GM19238 (cell line): ENCODE measurements around the gene WSCD2.

ENCODE experiments used
- DNase-seq: peaks from one replicate; pipeline ENCODE4 v3.0.0; 2011; ENCODE audit warnings: low spot score; ENCODE audit not compliant: insufficient read length

WSCD2 gene

DNA sequence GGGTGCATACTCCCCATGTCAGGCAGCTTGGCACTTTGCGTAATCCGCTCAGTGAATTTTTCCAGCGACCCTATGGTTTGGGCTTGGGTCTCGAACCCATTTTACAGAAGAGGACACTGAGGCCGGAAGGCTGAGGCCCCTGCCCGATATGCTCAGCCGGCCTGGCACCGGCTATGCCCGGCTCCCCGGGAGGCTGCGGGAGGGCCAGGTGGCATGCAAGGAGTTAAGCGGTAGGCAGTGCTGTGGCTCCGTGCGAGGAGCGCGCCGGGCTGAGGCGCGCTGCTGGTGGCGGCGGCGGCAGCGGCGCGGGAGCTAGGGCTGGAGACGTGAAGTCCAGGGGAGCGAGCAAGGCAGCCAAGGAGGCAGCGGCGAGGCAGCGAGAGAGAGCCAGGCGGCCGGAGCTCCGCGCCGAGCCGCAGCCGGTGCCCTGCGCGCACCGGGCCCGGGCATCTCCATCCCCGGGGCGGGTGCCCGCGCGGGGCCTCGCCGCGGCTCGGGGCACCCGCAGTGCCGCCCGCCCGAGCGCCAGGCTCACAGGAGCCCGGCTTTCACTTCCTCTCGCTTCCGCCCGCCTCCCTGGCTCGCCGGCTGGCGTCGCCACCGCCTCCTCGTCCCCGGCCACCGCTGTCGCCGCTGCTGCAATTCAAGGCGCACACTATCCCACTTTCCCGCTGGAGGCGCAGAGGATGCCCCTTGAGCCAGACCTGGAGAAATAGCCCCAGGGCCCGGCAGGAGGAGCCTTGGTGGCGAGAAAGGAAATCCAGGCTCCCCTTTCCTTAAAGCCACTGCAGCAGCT is at the start of gene WSCD2:
Gene WSCD2, plus strand, starts transcription at position 272 of the 796 bp plus-strand sequence. CDS start 66,545 bp downstream, outside the sequence.
- DNase-seq, result no peak

DNA sequence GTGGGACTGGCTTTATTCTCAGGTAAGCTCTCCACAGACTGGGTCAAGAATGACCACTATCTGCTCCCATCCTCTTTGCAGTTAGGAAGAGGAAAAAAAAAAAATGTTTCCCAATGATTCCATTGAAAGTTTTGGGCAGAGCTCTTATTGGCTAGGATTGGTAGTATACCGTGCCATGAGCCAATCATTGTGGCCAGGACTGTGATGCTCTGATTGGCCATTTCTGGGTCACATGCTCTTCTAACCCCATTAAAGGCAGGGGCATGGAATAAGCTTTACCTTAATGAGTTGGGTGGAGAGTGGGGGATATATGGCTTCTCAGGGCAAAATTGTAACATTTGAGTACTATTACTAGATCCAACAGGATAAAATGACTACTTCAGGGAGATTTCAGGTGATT is 49.4 kb upstream of the WSCD2 start:
- no peak for DNase-seq

DNA sequence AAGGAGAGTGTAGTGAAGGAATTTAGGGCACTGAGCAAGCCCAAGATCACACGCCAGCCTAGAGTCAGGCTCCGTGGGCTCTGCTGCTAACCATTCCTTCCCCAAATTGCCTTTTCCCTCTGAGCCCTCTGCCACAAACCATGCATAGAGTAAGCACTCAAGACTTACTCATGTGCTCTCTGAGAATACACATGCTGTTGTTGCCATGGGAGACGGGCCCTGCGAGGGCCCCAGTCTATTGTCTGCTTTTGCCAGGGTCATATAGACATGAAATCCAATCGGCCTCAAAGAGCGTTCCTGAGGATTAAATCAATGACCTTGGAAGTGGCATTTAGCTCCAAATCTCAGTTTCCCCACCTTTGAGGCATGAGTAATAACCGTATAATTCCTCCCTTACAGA is 48.7 kb upstream of the WSCD2 start:
- no peak for DNase-seq

DNA sequence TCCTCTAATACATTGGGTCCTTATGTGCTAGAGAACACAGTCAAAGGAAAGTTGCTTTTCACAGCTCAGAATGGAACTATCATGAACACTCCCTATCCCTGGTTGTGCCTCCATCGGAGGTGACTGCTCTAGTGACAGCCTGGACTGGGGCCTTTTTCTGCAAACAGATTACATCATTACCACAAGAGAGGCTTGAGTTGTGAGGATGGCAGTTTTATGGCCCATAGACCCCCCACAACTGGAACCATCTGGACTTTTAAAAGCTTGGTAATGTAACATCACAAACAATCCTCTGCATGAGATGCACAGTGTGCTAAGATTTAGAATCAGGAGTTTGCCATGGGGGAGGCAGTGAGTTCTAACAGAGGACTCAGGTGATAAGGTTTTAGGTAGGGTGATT is 46.6 kb upstream of the WSCD2 start:
- DNase-seq, result no peak

DNA sequence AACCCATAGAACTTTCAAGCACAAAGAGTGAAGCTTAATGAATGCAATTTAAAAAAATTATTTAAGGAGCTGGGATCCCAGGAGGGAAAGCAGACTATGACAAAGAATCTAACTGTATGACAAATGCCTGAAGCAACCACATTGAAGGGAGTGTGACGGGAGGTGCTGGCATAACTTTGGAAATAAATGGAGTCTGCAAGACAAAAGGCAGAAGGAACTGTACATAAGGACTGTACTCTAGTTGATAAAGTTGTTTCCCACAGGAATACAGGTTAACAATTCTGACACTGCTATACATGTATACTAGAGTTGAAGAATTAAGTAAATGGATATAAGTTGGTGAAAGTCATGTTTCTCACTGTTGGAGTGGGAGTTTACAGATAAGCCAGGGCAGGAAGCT is 41.2 kb upstream of the WSCD2 start:
- DNase-seq, result no peak

DNA sequence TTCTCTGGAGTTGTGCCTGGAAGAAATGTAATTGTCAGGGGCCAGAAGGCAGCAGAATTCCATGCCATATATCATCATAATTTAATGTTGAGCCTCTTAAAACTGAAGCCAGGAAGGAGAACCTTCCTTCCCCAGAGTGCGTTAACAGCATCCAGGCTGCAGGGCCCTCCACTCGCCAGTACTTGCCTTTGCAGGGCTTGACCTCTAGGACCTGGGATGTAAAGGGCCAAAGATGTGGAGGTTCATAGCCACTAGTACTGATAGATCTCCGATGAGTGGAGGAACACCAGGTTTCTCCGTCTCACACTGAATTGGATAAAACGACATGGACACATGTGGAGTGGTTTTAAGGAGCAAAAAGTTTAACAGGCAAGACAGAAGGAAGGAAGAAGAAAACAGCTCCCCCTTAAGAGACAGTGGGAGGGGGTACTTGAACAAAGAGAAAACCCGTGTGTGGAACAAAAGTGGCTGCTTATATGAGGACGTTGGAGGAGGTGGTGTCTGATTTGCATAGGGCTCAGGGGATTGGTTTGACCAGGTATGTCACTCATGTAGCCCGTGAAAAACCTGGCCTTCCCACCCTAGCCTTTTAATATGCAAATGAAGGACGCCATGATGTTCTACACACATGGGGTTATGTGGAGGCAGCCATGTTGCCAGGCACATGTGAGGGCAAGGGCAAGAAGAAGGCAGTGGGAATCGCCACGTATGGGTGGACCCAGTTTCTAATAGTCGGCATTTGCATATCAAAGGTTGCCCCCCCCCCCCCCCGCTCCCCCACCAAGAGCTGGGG is 38.8 kb upstream of the WSCD2 start:
- no peak for DNase-seq

DNA sequence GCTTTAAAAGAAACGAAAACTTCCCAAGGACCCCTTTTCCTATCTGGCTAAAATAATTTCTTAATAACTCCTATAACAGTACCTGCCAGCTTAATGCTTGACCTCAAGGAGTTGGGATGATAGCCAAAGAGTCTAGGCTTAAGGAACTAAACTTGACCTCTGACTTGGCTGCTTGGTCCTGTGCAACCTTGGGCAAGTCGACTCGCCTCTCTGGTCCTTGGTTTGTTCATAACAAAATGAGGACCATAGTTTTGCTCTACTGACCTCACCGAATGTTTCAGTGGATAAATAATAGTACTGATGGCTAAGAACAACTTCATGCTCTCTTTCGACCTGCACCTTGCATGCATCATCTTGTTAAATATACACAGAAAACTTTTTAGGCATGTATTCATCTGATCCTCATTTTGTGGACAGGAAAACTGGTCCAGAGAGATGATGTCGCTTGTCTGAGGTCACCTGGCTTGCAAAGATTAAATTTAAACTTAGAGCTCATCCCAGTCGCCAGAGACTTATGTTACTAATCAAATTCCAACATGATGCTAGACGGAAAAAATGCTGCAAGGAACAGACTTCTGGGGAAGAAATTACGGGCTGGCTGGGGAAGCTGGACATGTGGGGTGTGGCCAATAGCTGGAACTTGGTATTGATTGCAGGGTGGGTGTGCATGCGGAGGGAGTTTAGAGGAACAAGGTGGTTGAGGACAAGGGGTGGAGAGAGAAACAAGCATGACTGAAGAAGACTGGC is 38.0 kb upstream of the WSCD2 start:
- no peak for DNase-seq

DNA sequence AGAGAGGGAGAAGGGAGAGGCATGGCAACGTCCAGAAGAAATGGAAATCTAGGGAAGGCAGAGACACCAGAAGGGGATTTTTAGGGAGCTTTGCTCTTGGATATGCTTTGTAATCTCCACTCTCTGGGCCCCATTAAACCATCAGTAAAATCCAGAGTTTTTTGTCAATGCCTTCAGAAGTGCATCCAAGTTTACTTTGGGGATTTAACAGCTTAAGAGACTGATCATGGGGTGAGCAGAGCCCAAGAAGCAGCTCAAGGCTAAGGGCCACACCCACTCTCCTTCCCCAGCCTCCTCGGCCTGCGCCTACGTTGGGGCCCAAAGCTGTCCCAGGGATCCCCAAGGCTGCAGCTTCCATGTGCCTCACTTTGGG is 37.4 kb upstream of the WSCD2 start:
- no peak for DNase-seq

DNA sequence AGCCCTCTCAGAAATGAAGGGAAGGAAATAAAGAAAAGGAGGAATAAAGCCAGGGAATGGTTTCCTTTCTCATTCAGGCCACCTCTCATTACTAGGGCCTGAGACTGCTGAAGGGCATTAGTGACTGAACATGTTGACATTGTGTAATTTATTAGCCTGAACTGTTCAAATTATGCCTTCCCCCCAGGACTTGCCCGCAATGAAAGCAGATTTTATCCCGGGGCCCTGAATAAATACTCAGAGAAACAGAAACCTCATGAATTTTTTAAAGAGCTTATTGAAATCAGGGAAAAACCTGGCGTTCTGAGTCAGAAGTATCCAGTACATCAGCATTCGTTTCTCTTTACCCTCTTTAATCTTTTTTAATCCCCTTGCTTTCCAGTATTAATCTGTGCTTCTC is 35.9 kb upstream of the WSCD2 start:
- DNase-seq, result no peak

DNA sequence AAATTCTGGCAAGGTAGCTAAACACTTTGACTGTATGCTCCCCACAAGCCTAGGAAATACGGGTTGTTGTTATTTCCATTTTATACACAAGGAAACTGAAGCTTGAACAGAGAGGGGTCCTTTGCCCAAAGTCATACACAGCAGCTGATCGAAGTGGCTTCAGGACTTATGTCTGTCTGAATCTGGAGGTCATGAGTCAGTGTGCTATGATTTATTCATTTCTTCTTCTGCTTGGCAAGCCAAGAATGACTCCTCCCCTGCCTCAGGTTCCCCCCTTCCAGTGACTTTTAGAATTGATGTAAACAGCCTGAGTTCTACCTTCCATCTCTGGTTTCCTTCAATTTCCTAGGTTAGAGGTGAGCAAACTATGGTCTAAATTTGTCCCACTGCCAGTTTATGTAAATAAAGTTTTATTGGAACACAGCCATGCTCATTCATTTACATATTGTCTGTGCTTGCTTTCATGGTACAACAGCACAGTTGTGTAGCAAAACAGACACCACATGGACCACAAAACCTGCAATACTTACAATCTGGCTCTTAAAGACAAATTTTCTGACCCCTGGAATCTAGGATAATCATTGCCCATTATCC is 34.9 kb upstream of the WSCD2 start:
- no peak for DNase-seq

DNA sequence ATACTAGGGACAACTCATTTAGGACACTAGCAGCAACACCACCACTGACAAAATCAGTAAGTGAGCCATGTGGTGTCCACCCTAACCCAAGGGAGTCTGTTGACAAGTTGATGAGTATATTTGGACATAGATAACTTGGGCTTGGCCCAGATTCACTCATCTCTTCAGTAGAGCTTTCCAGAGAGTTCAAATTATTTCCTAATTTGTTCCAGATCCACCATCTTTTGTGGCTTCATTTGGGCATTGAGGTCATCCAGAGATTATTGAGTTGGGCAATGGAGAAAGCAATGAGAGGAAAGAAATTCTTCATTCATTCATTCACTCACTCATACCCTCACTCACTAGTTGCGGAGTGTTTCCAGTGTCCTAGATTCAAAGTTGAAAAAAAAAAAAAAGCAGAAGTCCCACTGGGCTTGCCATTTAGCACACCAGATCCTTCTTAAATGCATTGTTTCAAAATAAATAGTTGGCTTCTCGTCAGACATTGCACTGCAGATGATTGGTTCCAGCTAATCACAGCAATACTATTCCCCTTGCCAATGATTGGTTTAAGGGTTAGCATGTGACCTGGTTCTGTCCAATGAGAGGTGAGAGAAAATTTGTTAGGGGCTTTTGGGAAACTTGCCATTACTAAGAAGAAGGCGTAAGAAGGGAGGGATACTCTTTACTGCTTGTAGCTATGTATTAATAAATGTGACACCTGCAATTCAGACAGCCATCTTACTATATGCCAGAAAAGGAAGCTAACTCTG is 31.8 kb upstream of the WSCD2 start:
- DNase-seq, result no peak

DNA sequence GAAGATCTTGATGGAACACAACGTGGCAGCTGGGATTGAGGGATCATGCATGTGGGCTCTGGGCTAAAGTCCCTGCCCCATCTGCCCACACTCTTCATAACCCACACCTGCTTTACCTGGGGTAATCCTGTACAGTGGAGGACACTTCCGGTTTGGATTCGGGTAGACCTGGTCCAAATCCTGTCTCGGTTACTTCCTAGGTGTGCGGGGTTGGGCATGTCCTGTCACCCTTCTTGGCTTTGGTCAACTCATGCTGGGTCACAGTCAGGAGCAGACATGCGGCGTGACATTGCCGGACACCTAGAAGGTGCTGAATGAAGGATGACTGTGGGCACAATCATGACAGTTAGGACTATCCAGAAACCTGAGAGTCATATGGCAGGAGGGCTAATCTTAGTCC is 30.7 kb upstream of the WSCD2 start:
- DNase-seq, result no peak

DNA sequence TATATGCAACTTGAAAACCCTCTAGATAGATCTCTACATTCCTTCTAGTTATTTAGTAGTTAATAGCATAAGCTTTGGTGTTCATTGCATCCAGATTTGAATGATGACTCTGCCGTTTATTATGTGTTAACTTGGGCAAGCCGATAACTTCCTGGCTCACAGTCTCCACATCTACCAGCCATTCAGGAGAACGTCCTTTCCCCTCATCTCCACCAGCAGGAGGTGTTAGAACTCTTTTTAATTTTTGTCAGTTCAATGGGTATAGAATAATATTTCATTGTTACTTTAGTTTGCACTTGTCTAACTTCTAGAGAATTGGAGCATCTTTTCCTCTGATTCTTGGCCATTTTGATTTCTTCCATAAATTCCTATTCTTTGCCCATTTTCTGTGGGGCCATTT is 30.0 kb upstream of the WSCD2 start:
- DNase-seq, result no peak

DNA sequence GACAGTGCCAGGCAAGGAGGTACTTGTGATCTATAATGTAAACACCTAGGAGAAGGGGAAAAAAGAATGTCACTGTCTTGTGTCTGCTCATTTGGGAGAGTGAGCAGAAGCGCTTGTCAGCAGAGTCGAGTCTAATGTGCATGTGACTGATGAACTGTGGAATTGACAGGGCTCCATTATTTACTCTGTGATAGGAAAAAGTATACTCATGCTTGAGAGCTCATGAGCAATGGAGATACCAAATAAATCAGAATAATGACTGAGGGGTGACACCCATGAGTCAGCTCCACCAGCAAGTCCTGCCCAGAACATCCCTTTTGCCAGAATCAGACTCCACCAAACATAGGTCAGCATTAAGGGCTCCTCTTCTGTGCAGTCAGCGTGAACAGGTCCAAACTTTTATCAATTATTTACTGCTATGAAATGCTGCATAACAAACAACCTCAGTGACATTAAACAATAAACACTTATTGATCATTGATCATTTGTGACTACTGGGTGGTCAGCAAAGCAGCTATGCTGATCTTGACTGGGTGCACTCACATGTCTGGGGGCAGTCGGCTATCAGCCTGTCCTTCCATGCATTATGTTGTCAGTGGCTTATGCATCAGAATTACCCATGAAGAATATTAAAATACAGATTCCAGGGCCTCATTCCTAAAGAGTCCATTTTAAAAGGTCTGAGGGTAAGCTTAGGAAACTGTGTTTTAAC is 29.2 kb upstream of the WSCD2 start:
- no peak for DNase-seq

DNA sequence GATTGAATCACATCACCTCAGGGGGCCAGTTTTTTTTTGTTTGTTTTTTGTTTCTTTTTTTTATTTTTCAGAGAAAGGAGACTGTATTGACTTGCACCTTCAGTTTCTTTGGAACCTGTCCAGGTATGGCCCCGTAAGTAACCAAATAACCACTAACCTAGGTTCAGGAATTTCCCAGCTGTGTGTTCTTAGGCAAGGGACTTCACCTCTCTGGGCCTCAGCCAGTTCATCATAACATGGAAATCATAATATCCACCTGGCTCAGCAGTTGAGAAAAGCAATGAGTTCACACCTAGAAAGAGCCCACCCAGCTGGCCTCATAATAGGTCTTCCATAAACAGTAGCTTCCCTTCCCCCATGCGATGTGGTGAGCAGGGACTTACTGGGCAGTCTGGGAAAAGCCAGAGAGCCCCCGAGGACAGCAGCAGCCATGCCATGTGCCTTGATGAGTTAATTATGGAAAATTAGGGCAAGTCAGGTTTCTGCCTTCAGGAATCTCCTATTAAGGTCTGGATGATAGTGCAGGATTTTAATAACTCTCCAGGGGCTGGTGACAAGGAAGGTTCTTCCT is 27.4 kb upstream of the WSCD2 start:
- DNase-seq, result no peak

DNA sequence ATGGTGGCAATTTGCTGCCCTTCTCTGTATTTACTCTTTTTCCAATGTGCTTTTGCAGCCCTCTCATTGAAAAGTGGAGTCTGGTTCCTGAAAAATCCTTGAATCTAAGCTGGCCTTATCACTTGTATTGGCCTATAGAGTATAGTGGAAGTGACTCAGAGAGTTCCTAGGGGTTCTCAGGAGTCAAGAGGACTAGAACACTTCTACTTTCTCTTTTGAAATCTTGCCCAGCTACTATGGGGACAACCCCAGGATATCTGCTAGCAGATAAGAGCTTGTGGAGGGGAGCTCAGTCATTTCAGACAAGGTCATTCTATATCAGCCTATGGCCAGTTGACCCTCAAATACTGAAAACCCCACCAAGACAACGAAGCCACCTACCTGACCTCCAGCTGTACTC is 26.7 kb upstream of the WSCD2 start:
- DNase-seq, result no peak

DNA sequence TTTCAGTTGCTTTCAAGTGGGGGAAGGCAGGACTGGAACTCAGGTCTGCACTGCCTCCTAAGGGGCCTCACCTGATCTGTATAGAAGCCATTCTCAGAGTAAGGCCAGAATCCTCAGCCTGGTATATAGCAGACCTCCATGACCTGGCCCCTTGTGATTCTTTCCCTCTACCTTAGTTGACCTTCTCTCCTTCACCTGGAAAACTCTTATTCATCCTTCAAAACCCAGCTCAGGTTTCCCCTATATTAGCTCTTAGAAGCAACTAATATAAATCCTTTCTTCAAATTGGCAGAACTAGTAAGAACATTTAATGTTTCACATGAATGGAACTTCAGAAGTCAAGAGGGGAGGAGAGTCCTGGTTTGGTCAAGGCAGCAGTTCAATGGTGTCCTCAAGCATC is 26.0 kb upstream of the WSCD2 start:
- DNase-seq, result no peak

DNA sequence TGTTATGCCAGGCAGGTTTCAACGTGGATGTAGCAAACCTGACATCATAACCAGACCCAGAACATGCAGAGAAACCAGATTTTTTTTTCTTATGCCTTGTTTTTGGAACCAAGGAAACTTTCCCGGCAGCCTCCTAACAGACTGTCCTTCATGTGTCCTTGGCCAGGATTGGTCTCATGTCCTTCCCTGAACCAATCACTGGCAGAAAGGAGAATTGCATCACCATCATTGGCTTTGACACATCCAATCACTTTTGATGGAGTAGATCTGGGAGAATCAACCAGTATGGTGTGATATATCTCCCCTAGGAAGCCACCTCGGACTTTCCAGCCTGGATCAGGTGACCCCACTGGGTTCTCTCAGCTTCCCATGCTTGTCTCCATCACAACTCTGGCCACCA is 25.6 kb upstream of the WSCD2 start:
- no peak for DNase-seq

DNA sequence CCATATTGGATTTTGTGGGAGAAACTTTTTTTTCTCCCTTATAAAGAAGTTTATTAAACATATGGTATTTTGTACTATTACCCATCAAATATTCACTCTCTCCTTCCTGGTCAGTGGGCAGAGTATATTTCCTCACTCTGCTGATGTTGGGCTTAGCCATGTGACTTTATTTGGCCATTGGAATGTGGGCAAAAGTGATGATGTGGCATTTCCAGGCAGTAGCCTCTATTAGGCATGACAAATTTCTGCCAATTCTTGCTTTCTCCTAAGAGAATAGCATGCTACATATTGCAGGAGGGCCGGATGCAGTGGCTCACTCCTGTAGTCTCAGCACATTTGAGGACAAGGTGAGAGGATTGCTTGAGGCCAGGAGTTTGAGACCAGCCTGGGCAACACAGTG is 24.4 kb upstream of the WSCD2 start:
- no peak for DNase-seq

DNA sequence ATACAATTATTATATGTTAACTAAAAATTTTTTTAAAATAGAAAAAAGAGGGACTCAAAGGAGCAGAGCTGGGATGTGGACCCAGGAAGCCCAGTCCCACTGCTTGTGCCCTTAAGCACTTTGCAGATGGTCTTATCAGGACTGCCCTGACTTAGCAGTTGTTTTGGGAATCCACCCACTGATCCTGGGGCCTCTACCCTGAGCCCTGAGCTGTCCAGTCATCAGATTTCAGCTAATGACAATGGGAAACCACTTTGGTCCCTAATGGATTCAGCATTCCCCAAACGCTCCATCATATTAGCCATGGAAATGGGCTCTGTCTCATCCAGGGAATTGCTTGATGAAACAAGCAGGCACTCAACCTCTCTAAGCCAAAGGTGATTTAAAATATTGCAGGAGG is 22.5 kb upstream of the WSCD2 start:
- no peak for DNase-seq
